A549 (cell line): ENCODE measurements around the gene SHLD1.

Experiments used
- TP53 ChIP-seq: fragments of 250-450 bp; sonication (Bioruptor Pico); IDR thresholded peaks from 2 replicates; pipeline ENCODE4 v1.5.0; 2021; ENCODE audit warnings: mild to moderate bottlenecking, moderate library complexity
- ZC3H11A ChIP-seq: fragments of 450-650 bp; IDR thresholded peaks from 2 replicates; pipeline ENCODE4 v1.6.1; 2014; ENCODE audit warnings: antibody characterized with exemption, mild to moderate bottlenecking
- TF ChIP-seq, protein P1 (sequence below): fragments of >200 bp; sonication (Bioruptor Twin); formaldehyde crosslinking; IDR thresholded peaks from 3 replicates; pipeline ENCODE4 v1.5.1; 2016
- TF ChIP-seq, protein P2 (sequence below): fragments of 150-350 bp; IDR thresholded peaks from 2 replicates; pipeline ENCODE4 v1.6.1; 2014; ENCODE audit warnings: low read depth, mild to moderate bottlenecking, low read length
- TF ChIP-seq, protein P3 (sequence below): fragments of 200-600 bp; sonication (generic); IDR thresholded peaks from 2 replicates; pipeline ENCODE4 v1.6.1; 2016; ENCODE audit warnings: antibody characterized with exemption, mild to moderate bottlenecking, moderate library complexity

DNA sequence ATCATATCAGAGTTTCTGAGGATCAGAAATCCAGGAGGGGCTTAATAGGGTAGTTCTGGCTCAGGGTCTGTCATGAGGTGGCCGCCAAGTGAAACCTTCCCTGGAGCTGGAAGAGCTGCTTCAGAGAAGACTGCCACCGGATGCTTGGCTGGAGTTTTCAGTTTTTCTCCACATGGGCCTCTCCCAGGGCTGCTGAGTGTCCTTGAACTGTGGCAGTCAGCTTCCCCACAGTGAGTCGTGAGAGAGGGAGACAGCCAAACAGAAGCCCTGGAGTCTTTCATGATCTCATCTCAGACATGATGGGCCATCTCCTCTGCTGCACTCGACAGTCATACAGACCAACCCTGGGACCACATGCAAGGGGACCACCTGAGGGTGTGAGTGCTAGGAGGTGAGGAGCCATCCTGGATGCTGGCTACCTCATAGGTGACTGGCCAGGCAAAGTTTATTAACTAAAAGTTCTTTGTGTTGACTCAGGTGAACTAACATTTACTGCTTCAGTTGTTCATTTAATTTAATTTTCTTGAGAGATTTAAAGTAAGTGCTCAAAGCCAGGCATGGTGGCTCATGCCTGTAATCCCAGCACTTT lies 71.5 kb downstream of the SHLD1 start:
- TF ChIP-seq TP53 (CRISPR knock-in tag), result no peak
- TF ChIP-seq, protein P1, sequence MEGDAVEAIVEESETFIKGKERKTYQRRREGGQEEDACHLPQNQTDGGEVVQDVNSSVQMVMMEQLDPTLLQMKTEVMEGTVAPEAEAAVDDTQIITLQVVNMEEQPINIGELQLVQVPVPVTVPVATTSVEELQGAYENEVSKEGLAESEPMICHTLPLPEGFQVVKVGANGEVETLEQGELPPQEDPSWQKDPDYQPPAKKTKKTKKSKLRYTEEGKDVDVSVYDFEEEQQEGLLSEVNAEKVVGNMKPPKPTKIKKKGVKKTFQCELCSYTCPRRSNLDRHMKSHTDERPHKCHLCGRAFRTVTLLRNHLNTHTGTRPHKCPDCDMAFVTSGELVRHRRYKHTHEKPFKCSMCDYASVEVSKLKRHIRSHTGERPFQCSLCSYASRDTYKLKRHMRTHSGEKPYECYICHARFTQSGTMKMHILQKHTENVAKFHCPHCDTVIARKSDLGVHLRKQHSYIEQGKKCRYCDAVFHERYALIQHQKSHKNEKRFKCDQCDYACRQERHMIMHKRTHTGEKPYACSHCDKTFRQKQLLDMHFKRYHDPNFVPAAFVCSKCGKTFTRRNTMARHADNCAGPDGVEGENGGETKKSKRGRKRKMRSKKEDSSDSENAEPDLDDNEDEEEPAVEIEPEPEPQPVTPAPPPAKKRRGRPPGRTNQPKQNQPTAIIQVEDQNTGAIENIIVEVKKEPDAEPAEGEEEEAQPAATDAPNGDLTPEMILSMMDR, result no peak
- TF ChIP-seq, protein P2, sequence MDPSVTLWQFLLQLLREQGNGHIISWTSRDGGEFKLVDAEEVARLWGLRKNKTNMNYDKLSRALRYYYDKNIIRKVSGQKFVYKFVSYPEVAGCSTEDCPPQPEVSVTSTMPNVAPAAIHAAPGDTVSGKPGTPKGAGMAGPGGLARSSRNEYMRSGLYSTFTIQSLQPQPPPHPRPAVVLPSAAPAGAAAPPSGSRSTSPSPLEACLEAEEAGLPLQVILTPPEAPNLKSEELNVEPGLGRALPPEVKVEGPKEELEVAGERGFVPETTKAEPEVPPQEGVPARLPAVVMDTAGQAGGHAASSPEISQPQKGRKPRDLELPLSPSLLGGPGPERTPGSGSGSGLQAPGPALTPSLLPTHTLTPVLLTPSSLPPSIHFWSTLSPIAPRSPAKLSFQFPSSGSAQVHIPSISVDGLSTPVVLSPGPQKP, result no peak
- no peak for TF ChIP-seq ZC3H11A
- TF ChIP-seq, protein P3, sequence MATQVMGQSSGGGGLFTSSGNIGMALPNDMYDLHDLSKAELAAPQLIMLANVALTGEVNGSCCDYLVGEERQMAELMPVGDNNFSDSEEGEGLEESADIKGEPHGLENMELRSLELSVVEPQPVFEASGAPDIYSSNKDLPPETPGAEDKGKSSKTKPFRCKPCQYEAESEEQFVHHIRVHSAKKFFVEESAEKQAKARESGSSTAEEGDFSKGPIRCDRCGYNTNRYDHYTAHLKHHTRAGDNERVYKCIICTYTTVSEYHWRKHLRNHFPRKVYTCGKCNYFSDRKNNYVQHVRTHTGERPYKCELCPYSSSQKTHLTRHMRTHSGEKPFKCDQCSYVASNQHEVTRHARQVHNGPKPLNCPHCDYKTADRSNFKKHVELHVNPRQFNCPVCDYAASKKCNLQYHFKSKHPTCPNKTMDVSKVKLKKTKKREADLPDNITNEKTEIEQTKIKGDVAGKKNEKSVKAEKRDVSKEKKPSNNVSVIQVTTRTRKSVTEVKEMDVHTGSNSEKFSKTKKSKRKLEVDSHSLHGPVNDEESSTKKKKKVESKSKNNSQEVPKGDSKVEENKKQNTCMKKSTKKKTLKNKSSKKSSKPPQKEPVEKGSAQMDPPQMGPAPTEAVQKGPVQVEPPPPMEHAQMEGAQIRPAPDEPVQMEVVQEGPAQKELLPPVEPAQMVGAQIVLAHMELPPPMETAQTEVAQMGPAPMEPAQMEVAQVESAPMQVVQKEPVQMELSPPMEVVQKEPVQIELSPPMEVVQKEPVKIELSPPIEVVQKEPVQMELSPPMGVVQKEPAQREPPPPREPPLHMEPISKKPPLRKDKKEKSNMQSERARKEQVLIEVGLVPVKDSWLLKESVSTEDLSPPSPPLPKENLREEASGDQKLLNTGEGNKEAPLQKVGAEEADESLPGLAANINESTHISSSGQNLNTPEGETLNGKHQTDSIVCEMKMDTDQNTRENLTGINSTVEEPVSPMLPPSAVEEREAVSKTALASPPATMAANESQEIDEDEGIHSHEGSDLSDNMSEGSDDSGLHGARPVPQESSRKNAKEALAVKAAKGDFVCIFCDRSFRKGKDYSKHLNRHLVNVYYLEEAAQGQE, result no peak
